WTC11 (cell line): ENCODE data around the gene PROX2. TPM values are rescaled to one million over a fixed set of nuclear protein-coding genes. Genes with fewer than 3 reads are reported as not detected.

Experiments used
- ATAC-seq: fragments of 200-7000 bp; cut with Tn5 transposase; 2 replicates; pipeline ENCODE4 v1.10.0; 2021; ENCODE audit warnings: mild to moderate bottlenecking, moderate library complexity
- CTCF ChIA-PET: fragments of 300-600 bp; sonication (Branson Sonifier 250); formaldehyde crosslinking; loops from one replicate; lab custom pipeline; 2021; ENCODE audit warnings: antibody characterized with exemption; lab: Charles Lee
- POLR2A ChIA-PET: fragments of 350-600 bp; sonication (Branson Sonifier 250); formaldehyde crosslinking; loops from one replicate; lab custom pipeline; 2021; ENCODE audit warnings: antibody characterized with exemption; lab: Charles Lee
- DNase-seq: peaks from one replicate; pipeline ENCODE4 v3.0.0; 2021; ENCODE audit warnings: low spot score
- H3K27ac Mint-ChIP-seq: 2 replicates; pipeline ENCODE4 v1.8.0; 2021; ENCODE audit warnings: mixed read lengths
- H3K27me3 Mint-ChIP-seq: 2 replicates; pipeline ENCODE4 v1.8.0; 2021; ENCODE audit warnings: low read depth, mild to moderate bottlenecking, moderate library complexity, mixed read lengths
- H3K36me3 Mint-ChIP-seq: 2 replicates; pipeline ENCODE4 v1.8.0; 2021; ENCODE audit warnings: mixed read lengths
- H3K4me1 Mint-ChIP-seq: 2 replicates; pipeline ENCODE4 v1.8.0; 2022; ENCODE audit warnings: mixed read lengths
- H3K4me3 Mint-ChIP-seq: 2 replicates; pipeline ENCODE4 v1.8.0; 2021; ENCODE audit warnings: mild to moderate bottlenecking, moderate library complexity, mixed read lengths
- H3K9me3 Mint-ChIP-seq: 2 replicates; pipeline ENCODE4 v1.8.0; 2021; ENCODE audit warnings: mixed read lengths
- AR ChIP-seq: fragments of 250-450 bp; sonication (Bioruptor Pico); IDR thresholded peaks from 2 replicates; pipeline ENCODE4 v1.9.0; 2021; ENCODE audit warnings: mild to moderate bottlenecking
- ATF1 ChIP-seq: sonication (generic); formaldehyde crosslinking; IDR thresholded peaks from 2 replicates; pipeline ENCODE4 v1.8.1; 2023; ENCODE audit warnings: mild to moderate bottlenecking, moderate library complexity, missing genetic modification reagents
- CDX4 ChIP-seq: fragments of 250-450 bp; sonication (Bioruptor Pico); IDR thresholded peaks from 2 replicates; pipeline ENCODE4 v1.9.0; 2021; ENCODE audit warnings: moderate library complexity, mild to moderate bottlenecking, inconsistent platforms, borderline replicate concordance
- CREB1 ChIP-seq: sonication (generic); formaldehyde crosslinking; IDR thresholded peaks from 2 replicates; pipeline ENCODE4 v1.8.0; 2023; ENCODE audit warnings: mild to moderate bottlenecking, missing genetic modification reagents
- EMX1 ChIP-seq: fragments of 250-450 bp; sonication (Bioruptor Pico); IDR thresholded peaks from 2 replicates; pipeline ENCODE4 v1.8.0; 2021; ENCODE audit warnings: mild to moderate bottlenecking
- ETV6 ChIP-seq: sonication (generic); formaldehyde crosslinking; IDR thresholded peaks from 2 replicates; pipeline ENCODE4 v1.8.1; 2022; ENCODE audit warnings: mild to moderate bottlenecking, missing genetic modification reagents
- GTF2I ChIP-seq: fragments of 250-450 bp; sonication (Bioruptor Pico); conservative IDR thresholded peaks from 2 replicates; pipeline ENCODE4 v1.4.0; 2021; ENCODE audit warnings: mild to moderate bottlenecking
- HMGXB4 ChIP-seq: sonication (generic); formaldehyde crosslinking; IDR thresholded peaks from 2 replicates; pipeline ENCODE4 v1.8.1; 2023; ENCODE audit warnings: mild to moderate bottlenecking, moderate library complexity, missing genetic modification reagents
- IRF2 ChIP-seq: sonication (generic); formaldehyde crosslinking; IDR thresholded peaks from 2 replicates; pipeline ENCODE4 v1.8.0; 2022; ENCODE audit warnings: low read depth, missing genetic modification reagents, borderline replicate concordance
- NR1H2 ChIP-seq: sonication (generic); formaldehyde crosslinking; IDR thresholded peaks from 2 replicates; pipeline ENCODE4 v1.9.0; 2021; ENCODE audit warnings: mild to moderate bottlenecking, moderate library complexity, missing genetic modification reagents
- NR2C2 ChIP-seq: sonication (generic); formaldehyde crosslinking; IDR thresholded peaks from 2 replicates; pipeline ENCODE4 v1.8.0; 2022; ENCODE audit warnings: mild to moderate bottlenecking, missing genetic modification reagents
- NR3C1 ChIP-seq: sonication (generic); formaldehyde crosslinking; conservative IDR thresholded peaks from 2 replicates; pipeline ENCODE4 v1.8.1; 2023; ENCODE audit warnings: low read depth, mild to moderate bottlenecking, missing genetic modification reagents
- PRRX2 ChIP-seq: fragments of 250-450 bp; sonication (Bioruptor Pico); IDR thresholded peaks from 2 replicates; pipeline ENCODE4 v1.8.0; 2021; ENCODE audit warnings: mild to moderate bottlenecking
- RORB ChIP-seq: fragments of 250-450 bp; sonication (Bioruptor Pico); IDR thresholded peaks from 2 replicates; pipeline ENCODE4 v1.9.0; 2021; ENCODE audit warnings: mild to moderate bottlenecking
- TEAD1 ChIP-seq: sonication (generic); formaldehyde crosslinking; IDR thresholded peaks from 2 replicates; pipeline ENCODE4 v1.8.0; 2022; ENCODE audit warnings: mild to moderate bottlenecking, missing genetic modification reagents
- USF1 ChIP-seq: sonication (generic); formaldehyde crosslinking; IDR thresholded peaks from 2 replicates; pipeline ENCODE4 v1.8.0; 2022; ENCODE audit warnings: mild to moderate bottlenecking, missing genetic modification reagents
- ZMAT4 ChIP-seq: fragments of 250-450 bp; sonication (Bioruptor Pico); IDR thresholded peaks from 2 replicates; pipeline ENCODE4 v1.9.0; 2021; ENCODE audit warnings: mild to moderate bottlenecking
- ZNF219 ChIP-seq: sonication (generic); formaldehyde crosslinking; IDR thresholded peaks from 2 replicates; pipeline ENCODE4 v1.8.0; 2023; ENCODE audit warnings: missing genetic modification reagents, mild to moderate bottlenecking, borderline replicate concordance
- total RNA-seq: library from RNA; stranded (reverse); gene quantifications from 3 replicates; pipeline ENCODE4 v1.2.3, GENCODE V29; 2021
- TF ChIP-seq, protein P1 (sequence below): sonication (generic); formaldehyde crosslinking; IDR thresholded peaks from 2 replicates; pipeline ENCODE4 v1.8.0; 2023; ENCODE audit warnings: missing genetic modification reagents
- TF ChIP-seq, protein P2 (sequence below): sonication (generic); formaldehyde crosslinking; IDR thresholded peaks from 2 replicates; pipeline ENCODE4 v1.8.1; 2023; ENCODE audit warnings: mild to moderate bottlenecking, missing genetic modification reagents
- TF ChIP-seq, protein P3 (sequence below): sonication (generic); formaldehyde crosslinking; conservative IDR thresholded peaks from 2 replicates; pipeline ENCODE4 v1.8.1; 2022; ENCODE audit warnings: mild to moderate bottlenecking, missing genetic modification reagents

Gene PROX2
- total RNA-seq, 1 experiment from 2014 or later, result 0.04 TPM

DNA sequence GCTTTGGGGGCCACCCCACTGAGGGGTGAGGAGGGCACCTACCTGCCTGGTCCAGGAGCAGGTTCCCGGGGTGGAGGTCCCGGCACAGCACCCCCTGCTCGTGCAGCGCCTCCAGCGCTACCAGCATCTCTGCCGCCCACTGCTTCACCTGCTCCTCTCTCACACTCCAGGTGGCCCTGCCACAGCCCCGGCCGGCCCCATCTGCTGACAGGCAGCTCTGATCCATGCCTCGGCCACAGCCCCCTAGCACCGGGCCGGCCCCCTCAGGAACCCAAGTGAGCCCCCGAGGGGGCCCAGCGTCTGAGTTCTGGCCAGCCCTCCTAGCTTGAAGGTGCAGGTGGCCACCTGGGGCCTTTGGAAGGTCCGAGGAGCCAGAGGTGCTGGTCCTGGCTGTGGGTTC lies 33.6 kb upstream of the PROX2 start (continued):
- TF ChIP-seq, protein P1, sequence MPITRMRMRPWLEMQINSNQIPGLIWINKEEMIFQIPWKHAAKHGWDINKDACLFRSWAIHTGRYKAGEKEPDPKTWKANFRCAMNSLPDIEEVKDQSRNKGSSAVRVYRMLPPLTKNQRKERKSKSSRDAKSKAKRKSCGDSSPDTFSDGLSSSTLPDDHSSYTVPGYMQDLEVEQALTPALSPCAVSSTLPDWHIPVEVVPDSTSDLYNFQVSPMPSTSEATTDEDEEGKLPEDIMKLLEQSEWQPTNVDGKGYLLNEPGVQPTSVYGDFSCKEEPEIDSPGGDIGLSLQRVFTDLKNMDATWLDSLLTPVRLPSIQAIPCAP, result no peak

DNA sequence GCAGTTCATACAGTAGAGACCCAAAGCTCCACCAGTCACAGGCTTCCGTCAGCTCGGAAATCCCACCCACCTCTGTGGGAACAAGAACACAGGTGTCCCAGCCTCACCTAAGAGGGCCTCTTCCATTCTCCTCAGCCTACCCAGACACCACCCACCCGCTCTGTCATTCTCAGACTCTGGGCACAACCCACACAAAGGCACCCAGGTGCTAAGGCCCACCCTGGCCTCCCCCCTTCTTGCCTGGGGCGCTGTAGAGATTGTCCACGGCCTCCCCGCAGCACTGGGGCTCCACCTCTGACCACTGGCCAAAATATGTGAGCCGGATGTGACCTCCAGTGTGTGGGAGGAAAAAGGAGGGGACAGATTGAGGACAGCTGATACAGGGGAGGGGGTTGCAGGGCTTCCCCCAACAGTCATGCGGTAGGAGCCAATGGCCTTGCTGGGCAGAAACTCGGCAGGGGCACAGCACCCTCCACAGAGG lies 33.0 kb upstream of the PROX2 start:
- ATAC-seq (peak; percentile 8), DNase-seq (no peak)
- TF ChIP-seq GTF2I (CRISPR knock-in tag) (no peak), NR1H2 (CRISPR knock-in tag) (no peak), CDX4 (CRISPR knock-in tag) (no peak), NR2C2 (no peak), HMGXB4 (no peak), ETV6 (CRISPR knock-in tag) (no peak), PRRX2 (no peak), EMX1 (CRISPR knock-in tag) (no peak), CREB1 (CRISPR knock-in tag) (no peak), ZNF219 (CRISPR knock-in tag) (no peak), IRF2 (CRISPR knock-in tag) (no peak), ATF1 (CRISPR knock-in tag) (no peak), NR3C1 (CRISPR knock-in tag) (no peak), RORB (CRISPR knock-in tag) (no peak), TEAD1 (CRISPR knock-in tag) (no peak), ZMAT4 (CRISPR knock-in tag) (no peak), AR (CRISPR knock-in tag) (no peak), USF1 (no peak)
- TF ChIP-seq, protein P2, sequence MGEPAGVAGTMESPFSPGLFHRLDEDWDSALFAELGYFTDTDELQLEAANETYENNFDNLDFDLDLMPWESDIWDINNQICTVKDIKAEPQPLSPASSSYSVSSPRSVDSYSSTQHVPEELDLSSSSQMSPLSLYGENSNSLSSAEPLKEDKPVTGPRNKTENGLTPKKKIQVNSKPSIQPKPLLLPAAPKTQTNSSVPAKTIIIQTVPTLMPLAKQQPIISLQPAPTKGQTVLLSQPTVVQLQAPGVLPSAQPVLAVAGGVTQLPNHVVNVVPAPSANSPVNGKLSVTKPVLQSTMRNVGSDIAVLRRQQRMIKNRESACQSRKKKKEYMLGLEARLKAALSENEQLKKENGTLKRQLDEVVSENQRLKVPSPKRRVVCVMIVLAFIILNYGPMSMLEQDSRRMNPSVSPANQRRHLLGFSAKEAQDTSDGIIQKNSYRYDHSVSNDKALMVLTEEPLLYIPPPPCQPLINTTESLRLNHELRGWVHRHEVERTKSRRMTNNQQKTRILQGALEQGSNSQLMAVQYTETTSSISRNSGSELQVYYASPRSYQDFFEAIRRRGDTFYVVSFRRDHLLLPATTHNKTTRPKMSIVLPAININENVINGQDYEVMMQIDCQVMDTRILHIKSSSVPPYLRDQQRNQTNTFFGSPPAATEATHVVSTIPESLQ (CRISPR knock-in tag), result no peak
- TF ChIP-seq, protein P3, sequence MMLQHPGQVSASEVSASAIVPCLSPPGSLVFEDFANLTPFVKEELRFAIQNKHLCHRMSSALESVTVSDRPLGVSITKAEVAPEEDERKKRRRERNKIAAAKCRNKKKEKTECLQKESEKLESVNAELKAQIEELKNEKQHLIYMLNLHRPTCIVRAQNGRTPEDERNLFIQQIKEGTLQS (CRISPR knock-in tag), result no peak
- Mint-ChIP-seq H3K27me3 (no peaks in the 10 kb centered on the region), H3K36me3 (peaks cover under 1% of the 10 kb centered on the region; the same call in 1 of the 2 replicates), H3K4me3 (no peak overlapping the region), H3K4me1 (0 out of 2 replicates have a peak, but pooled peaks cover 2% of the 10 kb centered on the region), H3K9me3 (no peaks in the 10 kb centered on the region), H3K27ac (no peak overlapping the region)
- ChIA-PET CTCF (interaction anchor here (0.6 to 5.0 kb wide), 7 partner anchors 13 to 596 kb away, joined by 3 to 241 read pairs (median 29); partner anchors contain the start of gene RPS6KL1), POLR2A (no interaction called here)
